Calu3 (cell line): Measurements from ENCODE around the gene CACNA1C. TPM values are rescaled to one million over a fixed set of nuclear protein-coding genes. Genes with fewer than 3 reads are reported as not detected.

Source experiments
- BruUV-seq: library from RNA; stranded (reverse); fragments of 400-500 nt; replicated peaks from 2 replicates; lab custom pipeline; 2021; lab: Mats Ljungman, UMichigan
- CTCF ChIA-PET: fragments of 300-600 bp; sonication (Branson Sonifier 250); formaldehyde crosslinking; loops from one replicate; lab custom pipeline; 2022; ENCODE audit warnings: antibody characterized with exemption; lab: Charles Lee
- DNase-seq: peaks from one replicate; pipeline ENCODE4 v3.0.0; 2022
- H3K27ac Mint-ChIP-seq: one replicate; pipeline ENCODE4 v1.8.0; 2022; ENCODE audit warnings: mixed read lengths; ENCODE audit not compliant: unreplicated experiment
- H3K27me3 Mint-ChIP-seq: one replicate; pipeline ENCODE4 v1.8.0; 2022; ENCODE audit warnings: mixed read lengths; ENCODE audit not compliant: unreplicated experiment
- H3K36me3 Mint-ChIP-seq: one replicate; pipeline ENCODE4 v1.8.0; 2022; ENCODE audit warnings: mild to moderate bottlenecking, moderate library complexity, mixed read lengths; ENCODE audit not compliant: insufficient read depth, unreplicated experiment
- H3K4me1 Mint-ChIP-seq: one replicate; pipeline ENCODE4 v1.8.0; 2022; ENCODE audit warnings: mild to moderate bottlenecking, low read depth, mixed read lengths; ENCODE audit not compliant: unreplicated experiment
- H3K4me3 Mint-ChIP-seq: one replicate; pipeline ENCODE4 v1.8.0; 2022; ENCODE audit warnings: mild to moderate bottlenecking, low read depth, moderate library complexity, mixed read lengths; ENCODE audit not compliant: unreplicated experiment
- H3K9me3 Mint-ChIP-seq: one replicate; pipeline ENCODE4 v1.8.0; 2022; ENCODE audit warnings: low read depth, mixed read lengths; ENCODE audit not compliant: unreplicated experiment
- intact Hi-C: fragments of 100-400 bp; cut with micrococcal nuclease; formaldehyde crosslinking; loops from one replicate; pipeline ENCODE4 v1.10.0; 2022; ENCODE audit not compliant: unreplicated experiment
- total RNA-seq: library from RNA; stranded (reverse); gene quantifications from 2 replicates; pipeline ENCODE4 v1.2.3, GENCODE V29; 2022
- TF ChIP-seq, protein P1 (sequence below): fragments of 200-600 bp; IDR thresholded peaks from one replicate; pipeline ENCODE4 v1.8.0; 2022; ENCODE audit warnings: antibody characterized with exemption; ENCODE audit not compliant: unreplicated experiment

The CACNA1C gene
- total RNA-seq, 1 experiment from 2014 or later: not detected

DNA sequence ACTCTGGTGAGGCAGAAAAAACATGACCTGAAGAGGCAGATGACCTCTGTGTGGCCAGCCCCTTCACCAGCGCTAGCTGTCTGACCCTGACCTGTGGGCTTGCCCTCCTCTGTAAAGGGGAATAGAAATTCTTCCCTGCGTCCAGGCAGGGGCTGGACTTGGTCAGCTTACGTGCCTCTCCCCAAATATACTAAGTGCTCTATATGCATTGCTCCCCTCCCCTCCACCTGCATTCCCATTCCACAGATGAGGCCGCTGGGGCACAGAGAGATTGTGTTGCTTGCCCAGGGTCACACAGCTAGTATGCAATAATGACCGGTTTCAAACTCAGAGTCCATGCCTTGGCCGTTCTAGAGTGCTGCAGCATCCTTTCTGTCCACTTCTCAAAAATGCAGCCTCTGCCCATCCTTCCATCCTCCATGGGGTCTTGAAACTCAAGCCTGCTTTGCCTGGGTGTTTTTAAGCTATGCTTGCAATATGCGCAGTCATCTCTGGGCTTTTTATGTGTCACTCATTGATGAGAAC is 303.9 kb downstream of the CACNA1C start:
- no peak for DNase-seq
- TF ChIP-seq, protein P1, sequence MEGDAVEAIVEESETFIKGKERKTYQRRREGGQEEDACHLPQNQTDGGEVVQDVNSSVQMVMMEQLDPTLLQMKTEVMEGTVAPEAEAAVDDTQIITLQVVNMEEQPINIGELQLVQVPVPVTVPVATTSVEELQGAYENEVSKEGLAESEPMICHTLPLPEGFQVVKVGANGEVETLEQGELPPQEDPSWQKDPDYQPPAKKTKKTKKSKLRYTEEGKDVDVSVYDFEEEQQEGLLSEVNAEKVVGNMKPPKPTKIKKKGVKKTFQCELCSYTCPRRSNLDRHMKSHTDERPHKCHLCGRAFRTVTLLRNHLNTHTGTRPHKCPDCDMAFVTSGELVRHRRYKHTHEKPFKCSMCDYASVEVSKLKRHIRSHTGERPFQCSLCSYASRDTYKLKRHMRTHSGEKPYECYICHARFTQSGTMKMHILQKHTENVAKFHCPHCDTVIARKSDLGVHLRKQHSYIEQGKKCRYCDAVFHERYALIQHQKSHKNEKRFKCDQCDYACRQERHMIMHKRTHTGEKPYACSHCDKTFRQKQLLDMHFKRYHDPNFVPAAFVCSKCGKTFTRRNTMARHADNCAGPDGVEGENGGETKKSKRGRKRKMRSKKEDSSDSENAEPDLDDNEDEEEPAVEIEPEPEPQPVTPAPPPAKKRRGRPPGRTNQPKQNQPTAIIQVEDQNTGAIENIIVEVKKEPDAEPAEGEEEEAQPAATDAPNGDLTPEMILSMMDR: no peak

DNA sequence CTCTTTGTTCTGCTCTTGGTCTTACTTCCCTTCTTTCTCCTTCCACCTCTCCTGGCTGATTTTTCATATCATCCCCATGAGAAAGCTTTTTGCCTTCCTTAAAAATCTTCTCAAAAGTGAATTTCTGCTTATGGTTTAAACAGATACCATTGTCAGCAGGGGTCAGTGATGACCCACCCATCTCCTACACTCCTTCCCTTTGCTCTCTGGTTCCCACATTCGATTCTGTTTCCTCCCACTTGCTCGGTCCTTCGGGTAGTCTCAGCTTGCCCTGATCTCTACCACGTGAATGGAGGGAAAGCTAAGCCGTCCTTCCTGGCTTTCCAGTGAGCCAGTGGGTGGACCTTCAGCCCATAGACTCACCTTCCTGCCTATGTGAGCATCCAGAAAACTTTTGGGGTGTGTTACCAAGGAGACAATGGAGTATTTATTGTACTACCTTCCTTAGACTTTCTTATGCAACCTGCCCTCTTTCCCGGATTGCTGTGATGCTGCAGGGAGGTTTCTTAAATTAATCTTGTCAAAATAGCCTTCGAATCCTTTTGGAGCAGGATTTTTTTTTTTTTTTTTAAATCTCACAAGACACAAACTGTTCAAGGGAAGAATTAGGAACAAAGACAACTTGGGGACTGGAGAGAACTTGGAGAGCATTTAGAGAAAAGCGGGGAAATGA is 306.3 kb downstream of the CACNA1C start:
- BruUV-seq: no TSS peak
- Mint-ChIP-seq H3K4me3 (no peak overlapping the region), H3K27me3 (peaks cover 2% of the 10 kb centered on the region), H3K4me1 (peaks cover 9% of the 10 kb centered on the region), H3K27ac (no peak overlapping the region), H3K36me3 (no peaks in the 10 kb centered on the region), H3K9me3 (no peaks in the 10 kb centered on the region)
- no peak for DNase-seq
- intact Hi-C loops: no loop called here
- TF ChIP-seq, protein P1: no peak
- CTCF ChIA-PET: interaction anchor here (0.7 to 0.8 kb wide), 2 partner anchors 379 to 563 kb away, joined by 3 read pairs; no protein-coding TSS in a partner anchor

More for the DNA sequence above, 303.9 kb downstream of the CACNA1C start:
- intact Hi-C loops: no loop called here
- H3K36me3 Mint-ChIP-seq: no peaks in the 10 kb centered on the region
- no peak overlapping the region for H3K27ac Mint-ChIP-seq
- no TSS peak for BruUV-seq
- CTCF ChIA-PET: no interaction called here
- no peak overlapping the region for H3K4me3 Mint-ChIP-seq
- no peaks in the 10 kb centered on the region for H3K9me3 Mint-ChIP-seq
- H3K4me1 Mint-ChIP-seq: peaks cover 9% of the 10 kb centered on the region
- H3K27me3 Mint-ChIP-seq: peaks cover 22% of the 10 kb centered on the region

DNA sequence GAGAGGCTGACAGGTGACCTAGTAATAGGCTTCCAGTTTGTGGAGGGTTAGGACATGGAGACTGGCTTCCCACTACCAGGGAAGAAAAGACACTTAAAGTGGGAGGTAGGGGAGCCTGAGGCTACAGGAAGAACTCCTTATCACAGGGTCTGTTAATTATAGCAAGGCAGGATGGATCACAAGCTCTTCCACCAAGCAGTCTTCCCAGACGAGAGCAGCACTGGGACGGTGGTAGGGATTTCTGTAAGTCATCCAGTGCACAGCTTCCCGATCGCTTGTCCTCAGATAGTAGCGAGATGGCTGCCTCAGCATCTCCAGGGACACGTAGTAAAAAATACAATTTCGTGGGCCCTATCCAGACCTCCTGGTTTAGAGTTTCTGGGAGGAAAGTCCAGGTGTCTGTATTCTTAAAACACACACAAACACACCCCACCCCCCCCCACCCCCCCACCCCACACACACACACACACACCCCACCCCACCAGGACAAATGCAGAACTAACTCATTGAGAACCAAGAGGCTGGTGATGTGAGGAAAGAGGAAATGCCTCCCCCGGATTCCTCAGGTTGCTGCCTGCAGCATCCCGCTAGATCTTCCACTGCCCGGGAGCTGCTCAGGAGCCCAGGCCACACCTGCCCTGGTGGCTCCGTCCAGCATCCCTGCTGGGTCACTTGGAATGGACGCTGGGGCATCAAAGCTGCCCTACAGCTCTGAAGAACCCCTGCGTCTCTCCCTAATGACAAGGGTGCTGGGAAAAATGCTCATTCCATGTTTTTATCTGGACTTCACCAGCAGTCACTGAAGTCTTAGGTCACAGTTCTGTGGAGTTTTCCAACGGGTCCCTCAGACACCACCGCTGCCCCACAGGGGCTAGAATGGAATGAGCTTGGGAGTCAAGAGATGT is 307.2 kb downstream of the CACNA1C start:
- no TSS peak for BruUV-seq
- Mint-ChIP-seq H3K27ac (no peak overlapping the region), H3K4me1 (peaks cover 9% of the 10 kb centered on the region), H3K9me3 (no peaks in the 10 kb centered on the region), H3K27me3 (no peaks in the 10 kb centered on the region), H3K4me3 (no peak overlapping the region), H3K36me3 (no peaks in the 10 kb centered on the region)
- intact Hi-C loops: no loop called here
- DNase-seq: no peak
- TF ChIP-seq, protein P1: no peak
- CTCF ChIA-PET: interaction anchor here (0.7 to 0.8 kb wide), 2 partner anchors 379 to 562 kb away, joined by 3 read pairs; no protein-coding TSS in a partner anchor

DNA sequence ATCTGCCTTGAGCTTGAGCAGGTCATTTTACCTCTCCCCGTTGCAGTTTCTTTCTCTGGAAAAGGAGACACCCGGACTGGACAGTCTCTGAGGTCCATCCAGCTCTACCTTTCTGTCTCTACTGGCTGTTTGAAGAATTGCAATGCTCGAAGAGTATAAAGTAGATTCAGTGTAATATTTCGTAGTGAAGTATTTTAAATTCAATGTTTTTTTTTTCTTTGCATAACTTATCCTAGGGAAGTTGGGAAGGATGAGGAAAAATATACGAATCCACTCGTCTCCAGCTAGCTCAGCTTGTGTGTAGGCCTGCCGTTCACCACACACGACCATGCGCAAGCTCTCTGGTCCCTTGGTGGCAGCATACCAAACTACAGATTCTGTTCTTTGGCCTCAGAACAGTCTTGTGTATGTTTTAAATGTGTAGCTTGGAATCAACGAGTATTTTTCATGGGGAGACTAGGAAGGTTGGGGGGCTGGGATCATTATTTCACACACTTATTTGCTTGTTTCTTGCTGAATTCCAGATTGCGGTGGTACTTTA is 307.9 kb downstream of the CACNA1C start:
- no peak for DNase-seq
- no peak overlapping the region for H3K27ac Mint-ChIP-seq
- intact Hi-C loops: no loop called here
- TF ChIP-seq, protein P1: no peak
- H3K9me3 Mint-ChIP-seq: no peaks in the 10 kb centered on the region
- H3K36me3 Mint-ChIP-seq: no peaks in the 10 kb centered on the region
- H3K4me3 Mint-ChIP-seq: no peak overlapping the region
- peaks cover 9% of the 10 kb centered on the region for H3K4me1 Mint-ChIP-seq
- CTCF ChIA-PET: no interaction called here
- no TSS peak for BruUV-seq
- H3K27me3 Mint-ChIP-seq: no peaks in the 10 kb centered on the region
